Measurements from ENCODE around the gene PAXX.

Gene PAXX

DNA sequence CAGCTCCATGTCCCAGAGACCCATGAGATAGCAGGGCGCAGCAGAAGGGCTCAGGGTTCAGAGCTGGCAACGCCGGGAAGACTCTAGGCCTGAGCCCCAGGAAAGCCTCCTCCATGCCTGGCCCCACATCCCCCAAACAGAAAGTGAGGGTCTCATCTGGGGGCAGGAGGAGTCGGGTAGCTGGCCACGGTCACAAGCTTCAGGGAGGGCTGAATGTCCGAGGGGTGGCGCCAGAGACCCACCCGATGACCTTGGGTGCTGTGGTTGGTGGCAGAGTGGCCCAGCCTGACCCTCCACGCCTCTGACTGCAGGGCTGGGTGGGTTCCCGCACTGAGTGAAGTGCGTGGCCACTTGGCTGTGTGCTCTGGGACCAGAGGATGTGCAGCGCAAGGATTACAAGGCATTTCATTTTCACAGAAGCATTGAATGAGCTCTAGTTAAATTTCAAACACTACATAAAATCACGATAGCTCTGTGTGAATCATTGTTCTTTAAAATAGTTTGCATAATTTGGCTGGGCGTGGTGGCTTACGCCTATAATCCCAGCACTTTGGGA, 44.2 kb upstream of the PAXX start:
- peak; percentile 22 for DNase-seq (ENCODE audit: low read depth)
- H3K27me3 ChIP-seq (replicated peaks; ENCODE audit: control insufficient read depth, insufficient read depth, low read length), result no peaks in the 10 kb centered on the region
- H3K36me3 ChIP-seq (ENCODE audit: control insufficient read depth, insufficient read depth, low read length, severe bottlenecking), result no peaks in the 10 kb centered on the region
- H3K9me3 ChIP-seq (ENCODE audit: control insufficient read depth, low read length), result no peaks in the 10 kb centered on the region
- H3K9ac ChIP-seq (ENCODE audit: low read length), result peak overlapping the region; percentile 12
- no peak overlapping the region for H3K4me3 ChIP-seq (ENCODE audit: low read length)
- peaks cover 9% of the 10 kb centered on the region for H3K4me1 ChIP-seq (ENCODE audit: control insufficient read depth, insufficient read depth, low read length)

DNA sequence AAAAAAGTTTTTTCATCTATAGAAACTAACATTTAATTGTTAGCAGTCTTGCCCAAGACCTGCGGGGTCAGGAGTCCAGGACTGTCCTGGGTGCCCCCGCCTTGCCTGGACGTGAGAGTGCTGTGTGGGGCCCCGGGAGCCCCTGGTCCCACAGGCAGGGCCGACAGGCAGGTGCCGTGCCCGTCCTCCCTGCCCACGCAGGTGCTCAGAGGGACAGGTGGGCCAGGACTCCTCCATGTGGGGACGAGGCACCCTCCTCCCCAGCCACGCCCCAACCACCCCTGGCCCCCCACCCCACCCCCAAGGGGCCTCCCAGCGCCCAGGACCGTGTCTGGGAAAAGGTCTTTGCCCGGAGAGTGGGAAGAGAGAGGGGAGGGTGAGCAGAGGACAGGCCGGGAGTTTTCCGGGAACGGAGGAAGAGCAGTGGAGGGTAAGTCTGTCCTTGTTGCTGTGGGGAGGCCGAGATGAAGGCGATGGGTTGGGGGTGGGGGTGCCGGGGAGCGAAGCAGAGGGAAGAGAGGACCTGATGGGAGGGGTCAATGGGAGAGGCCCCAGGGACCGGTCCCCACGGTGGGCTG, 42.9 kb upstream of the PAXX start:
- no peaks in the 10 kb centered on the region for H3K9me3 ChIP-seq (ENCODE audit: control insufficient read depth, low read length)
- DNase-seq (ENCODE audit: low read depth), result no peak
- H3K4me3 ChIP-seq (ENCODE audit: low read length), result peak overlapping the region; percentile 75
- H3K9ac ChIP-seq (ENCODE audit: low read length), result no peak overlapping the region
- H3K36me3 ChIP-seq (ENCODE audit: control insufficient read depth, insufficient read depth, low read length, severe bottlenecking), result no peaks in the 10 kb centered on the region
- H3K27me3 ChIP-seq (replicated peaks; ENCODE audit: control insufficient read depth, insufficient read depth, low read length), result no peaks in the 10 kb centered on the region
- peaks cover 5% of the 10 kb centered on the region for H3K4me1 ChIP-seq (ENCODE audit: control insufficient read depth, insufficient read depth, low read length)

DNA sequence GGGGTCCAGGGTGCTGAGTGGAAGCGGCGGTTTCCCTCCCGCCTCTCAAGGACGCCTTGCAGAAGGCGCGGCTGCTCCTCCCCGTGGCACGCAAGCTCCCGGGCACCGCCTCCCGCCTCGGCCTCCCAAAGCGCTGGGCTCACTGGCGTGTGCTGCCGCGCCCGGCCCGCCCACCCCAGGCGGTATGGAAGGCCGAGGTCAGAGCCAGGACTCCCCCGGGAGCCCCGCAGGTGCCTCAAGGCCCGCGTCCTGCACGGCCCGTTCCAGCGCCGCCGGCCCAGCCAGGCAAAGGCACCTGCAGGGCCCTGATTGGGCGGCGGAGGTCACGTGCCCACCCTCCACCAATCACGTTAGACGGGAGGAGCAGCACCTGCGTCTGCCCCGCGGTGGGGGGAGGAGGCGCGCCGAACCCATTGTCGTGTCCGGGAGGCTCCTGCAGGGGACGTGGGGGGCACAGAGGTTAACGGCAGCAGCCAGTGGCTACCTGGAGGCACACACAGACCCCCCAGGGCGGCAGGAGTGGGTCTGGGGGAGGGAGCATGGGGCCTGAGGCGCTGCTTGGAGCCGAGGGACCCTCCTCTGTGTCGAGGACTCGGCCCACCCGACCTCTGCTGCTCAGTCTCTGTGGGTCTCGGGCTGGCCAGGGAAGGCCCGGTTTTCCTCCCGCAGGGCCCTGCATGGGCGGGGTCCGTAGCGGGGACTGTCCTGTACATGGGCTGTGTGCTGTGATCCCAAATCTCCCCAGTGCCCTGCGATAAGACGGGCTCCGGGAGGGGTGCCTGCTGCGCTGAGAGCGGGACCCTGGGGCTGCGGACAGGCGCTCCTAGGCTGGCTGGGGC, 42.2 kb upstream of the PAXX start:
- Histone ChIP-seq H3K4me1 (ENCODE audit: control insufficient read depth, insufficient read depth, low read length) (peaks cover 5% of the 10 kb centered on the region), H3K36me3 (ENCODE audit: control insufficient read depth, insufficient read depth, low read length, severe bottlenecking) (no peaks in the 10 kb centered on the region), H3K9ac (ENCODE audit: low read length) (peak overlapping the region; percentile 66), H3K27me3 (replicated peaks; ENCODE audit: control insufficient read depth, insufficient read depth, low read length) (peaks cover 4% of the 10 kb centered on the region), H3K4me3 (ENCODE audit: low read length) (peak overlapping the region; percentile 75), H3K9me3 (ENCODE audit: control insufficient read depth, low read length) (no peaks in the 10 kb centered on the region)
- DNase-seq (ENCODE audit: low read depth), result peak; percentile 84

DNA sequence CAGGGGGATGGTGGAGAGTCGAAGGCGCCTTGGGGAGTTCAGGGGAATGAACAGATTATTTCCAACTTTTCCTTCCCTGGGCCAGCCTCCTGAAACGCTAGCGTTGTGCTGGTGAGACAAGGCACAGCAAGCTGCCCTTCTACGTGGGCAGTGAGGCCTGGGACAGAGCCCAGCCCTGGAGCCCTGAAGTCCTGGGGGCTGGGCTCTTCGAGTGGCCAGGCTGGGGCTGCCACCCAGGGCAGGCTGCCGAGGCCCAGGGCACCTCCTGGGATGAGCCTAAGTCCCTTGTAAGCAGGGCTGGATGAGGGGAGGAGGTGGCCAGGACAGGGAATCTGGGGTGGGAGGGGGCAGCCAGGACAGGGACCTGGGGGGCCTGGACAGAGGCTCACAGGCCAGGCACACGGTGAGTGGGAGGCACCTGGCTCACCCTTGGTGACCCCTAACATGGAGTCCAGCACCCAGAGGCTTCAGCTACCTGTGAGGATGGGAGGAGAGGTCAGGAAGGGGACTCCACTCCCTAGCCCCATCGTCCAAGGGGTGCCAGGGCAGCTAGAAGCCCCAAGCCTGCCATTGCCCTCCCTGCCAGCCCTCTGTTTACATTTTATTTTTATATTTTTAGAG, 41.5 kb upstream of the PAXX start:
- DNase-seq (ENCODE audit: low read depth), result no peak
- no peak overlapping the region for H3K4me3 ChIP-seq (ENCODE audit: low read length)
- H3K36me3 ChIP-seq (ENCODE audit: control insufficient read depth, insufficient read depth, low read length, severe bottlenecking), result no peaks in the 10 kb centered on the region
- H3K4me1 ChIP-seq (ENCODE audit: control insufficient read depth, insufficient read depth, low read length), result peaks cover 5% of the 10 kb centered on the region
- no peaks in the 10 kb centered on the region for H3K9me3 ChIP-seq (ENCODE audit: control insufficient read depth, low read length)
- H3K27me3 ChIP-seq (replicated peaks; ENCODE audit: control insufficient read depth, insufficient read depth, low read length), result peaks cover 11% of the 10 kb centered on the region
- peak overlapping the region; percentile 66 for H3K9ac ChIP-seq (ENCODE audit: low read length)

DNA sequence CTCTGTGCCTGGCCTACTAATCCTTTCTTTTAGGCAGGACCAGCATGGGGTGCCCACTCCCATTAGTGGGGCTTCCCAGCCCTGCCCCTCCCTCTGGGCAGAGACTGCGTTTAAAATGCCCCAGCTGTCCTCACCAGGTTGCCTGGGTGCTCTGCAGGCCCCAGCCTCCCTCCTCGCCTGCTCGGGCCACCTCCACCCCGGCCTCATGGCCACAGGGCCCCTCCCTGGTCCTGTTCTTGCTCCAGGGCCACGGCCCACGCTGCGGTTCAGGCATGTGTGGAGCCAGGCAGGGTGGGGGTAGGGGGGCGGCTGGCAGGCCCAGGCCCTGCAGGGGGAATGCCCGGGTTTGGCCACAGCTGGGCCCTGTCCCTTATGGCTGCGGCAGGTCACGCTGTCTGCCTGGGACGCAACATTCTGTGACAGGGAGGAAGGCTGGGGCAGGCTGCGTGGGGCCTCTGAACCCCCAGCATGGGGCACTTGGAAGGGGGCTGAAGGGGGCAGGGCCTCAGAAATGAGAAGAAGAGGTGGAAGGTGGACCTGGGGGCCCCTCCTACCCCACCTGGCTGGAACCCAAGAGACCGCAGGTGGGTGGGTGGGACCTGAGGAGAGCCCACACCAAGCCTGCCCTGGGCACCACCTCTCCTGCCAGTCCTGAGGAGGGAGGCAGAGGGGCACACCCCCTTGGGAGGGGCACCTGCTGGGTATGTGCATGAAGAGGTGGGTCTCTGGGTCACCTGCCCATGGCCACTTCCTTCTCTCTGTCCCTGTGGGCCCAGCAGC, 40.5 kb upstream of the PAXX start, which contains the start of gene LCN12:
TSS of gene LCN12 (plus strand) at position 733 of the 780 bp plus-strand sequence. CDS start 55 bp downstream, outside the sequence.
- H3K9me3 ChIP-seq (ENCODE audit: control insufficient read depth, low read length), result no peaks in the 10 kb centered on the region
- no peak within 1 kb of the TSS for H3K9ac ChIP-seq (ENCODE audit: low read length)
- H3K27me3 ChIP-seq (replicated peaks; ENCODE audit: control insufficient read depth, insufficient read depth, low read length), result peaks cover 17% of the 10 kb centered on the region
- peaks cover 5% of the 10 kb centered on the region for H3K4me1 ChIP-seq (ENCODE audit: control insufficient read depth, insufficient read depth, low read length)
- DNase-seq (ENCODE audit: low read depth), result no peak
- no peak within 1 kb of the TSS for H3K4me3 ChIP-seq (ENCODE audit: low read length)
- H3K36me3 ChIP-seq (ENCODE audit: control insufficient read depth, insufficient read depth, low read length, severe bottlenecking), result no peaks in the 10 kb centered on the region

DNA sequence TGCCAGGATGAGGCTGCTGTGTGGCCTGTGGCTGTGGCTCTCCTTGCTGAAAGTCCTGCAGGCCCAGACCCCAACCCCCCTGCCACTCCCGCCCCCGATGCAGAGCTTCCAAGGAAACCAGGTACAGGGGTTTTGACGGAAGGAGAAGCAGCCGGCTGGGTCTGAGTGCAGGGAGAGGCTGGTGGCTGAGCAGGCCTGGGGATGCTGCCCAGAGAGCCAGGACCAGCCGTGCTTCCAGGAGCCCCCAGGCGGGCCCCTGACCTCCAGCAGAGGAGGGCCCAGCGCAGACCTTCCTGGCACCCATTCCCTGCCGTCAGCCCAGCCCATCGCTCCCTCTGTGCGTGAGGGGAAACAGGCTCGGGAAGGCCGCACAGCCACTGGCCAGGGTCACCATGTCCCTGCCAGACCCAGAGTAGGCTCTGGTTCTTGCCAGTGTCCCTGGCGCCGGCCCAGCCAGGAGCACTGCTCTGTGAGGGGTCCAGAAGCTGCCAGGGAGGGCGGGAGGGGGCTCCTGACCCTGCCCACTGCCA, 39.8 kb upstream of the PAXX start:
- no peak for DNase-seq (ENCODE audit: low read depth)
- no peak overlapping the region for H3K9ac ChIP-seq (ENCODE audit: low read length)

DNA sequence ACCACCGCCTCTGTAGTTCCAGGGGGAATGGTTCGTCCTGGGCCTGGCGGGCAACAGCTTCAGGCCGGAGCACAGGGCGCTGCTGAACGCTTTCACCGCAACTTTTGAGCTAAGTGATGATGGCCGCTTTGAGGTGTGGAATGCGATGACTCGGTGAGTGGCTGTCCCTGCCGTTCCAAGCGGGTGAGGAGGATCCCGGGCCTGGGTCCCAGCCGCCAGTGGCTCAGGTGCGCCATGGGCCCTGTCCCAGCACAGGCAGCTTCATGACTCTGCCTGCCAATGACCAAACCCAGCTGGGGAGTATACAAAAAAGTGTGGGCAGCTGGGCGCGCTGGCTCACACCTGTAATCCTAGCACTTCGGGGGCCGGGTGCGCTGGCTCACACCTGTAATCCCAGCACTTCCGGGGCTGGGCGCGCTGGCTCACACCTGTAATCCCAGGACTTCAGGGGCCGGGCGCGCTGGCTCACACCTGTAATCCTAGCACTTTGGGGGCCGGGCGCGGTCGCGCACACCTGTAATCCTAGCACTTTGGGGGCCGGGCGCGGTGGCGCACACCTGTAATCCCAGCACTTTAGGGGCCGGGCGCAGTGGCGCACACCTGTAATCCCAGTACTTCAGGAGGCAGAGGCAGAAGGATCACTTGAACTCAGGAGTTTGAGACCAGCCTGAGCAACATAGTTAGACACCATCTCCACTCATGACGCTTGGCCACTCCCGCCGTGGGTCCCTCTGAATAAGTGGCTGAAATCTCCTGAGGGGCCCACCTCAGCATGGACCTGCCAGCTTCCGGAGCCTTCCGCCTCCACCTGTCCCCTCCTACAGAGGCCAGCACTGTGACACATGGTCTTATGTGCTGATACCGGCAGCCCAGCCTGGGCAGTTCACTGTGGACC, 39.1 kb upstream of the PAXX start:
- H3K9me3 ChIP-seq (ENCODE audit: control insufficient read depth, low read length), result no peaks in the 10 kb centered on the region
- DNase-seq (ENCODE audit: low read depth), result no peak
- H3K4me3 ChIP-seq (ENCODE audit: low read length), result no peak overlapping the region
- no peaks in the 10 kb centered on the region for H3K36me3 ChIP-seq (ENCODE audit: control insufficient read depth, insufficient read depth, low read length, severe bottlenecking)
- peaks cover 17% of the 10 kb centered on the region for H3K27me3 ChIP-seq (replicated peaks; ENCODE audit: control insufficient read depth, insufficient read depth, low read length)
- H3K9ac ChIP-seq (ENCODE audit: low read length), result no peak overlapping the region
- H3K4me1 ChIP-seq (ENCODE audit: control insufficient read depth, insufficient read depth, low read length), result peaks cover 5% of the 10 kb centered on the region

More for the DNA sequence above, 39.8 kb upstream of the PAXX start:
- no peaks in the 10 kb centered on the region for H3K9me3 ChIP-seq (ENCODE audit: control insufficient read depth, low read length)
- H3K4me3 ChIP-seq (ENCODE audit: low read length), result no peak overlapping the region
- peaks cover 5% of the 10 kb centered on the region for H3K4me1 ChIP-seq (ENCODE audit: control insufficient read depth, insufficient read depth, low read length)
- peaks cover 17% of the 10 kb centered on the region for H3K27me3 ChIP-seq (replicated peaks; ENCODE audit: control insufficient read depth, insufficient read depth, low read length)
- no peaks in the 10 kb centered on the region for H3K36me3 ChIP-seq (ENCODE audit: control insufficient read depth, insufficient read depth, low read length, severe bottlenecking)

DNA sequence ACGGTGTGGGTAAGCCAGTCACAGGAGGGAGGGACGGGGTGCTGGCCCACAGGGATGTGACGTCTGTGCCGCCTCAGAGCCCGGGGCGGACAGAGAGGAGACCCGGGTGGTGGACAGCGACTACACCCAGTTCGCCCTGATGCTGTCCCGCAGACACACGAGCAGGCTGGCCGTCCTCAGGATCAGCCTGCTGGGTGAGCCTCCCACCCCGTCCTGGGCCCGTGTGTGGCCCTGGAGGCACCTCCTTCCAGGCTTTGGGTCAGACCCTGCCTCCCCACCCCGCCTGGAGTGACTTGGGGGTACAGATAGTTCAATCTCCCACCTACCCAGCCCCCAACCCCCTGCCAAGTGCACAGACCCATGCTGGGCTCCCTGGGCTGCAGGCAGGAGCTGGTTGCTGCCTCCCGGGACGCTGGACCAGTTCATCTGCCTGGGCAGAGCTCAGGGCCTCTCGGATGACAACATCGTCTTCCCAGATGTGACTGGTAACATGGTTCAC, 38.4 kb upstream of the PAXX start:
- H3K4me3 ChIP-seq (ENCODE audit: low read length), result no peak overlapping the region
- no peak for DNase-seq (ENCODE audit: low read depth)
- no peaks in the 10 kb centered on the region for H3K36me3 ChIP-seq (ENCODE audit: control insufficient read depth, insufficient read depth, low read length, severe bottlenecking)
- H3K4me1 ChIP-seq (ENCODE audit: control insufficient read depth, insufficient read depth, low read length), result peaks cover 5% of the 10 kb centered on the region
- no peak overlapping the region for H3K9ac ChIP-seq (ENCODE audit: low read length)
- peaks cover 17% of the 10 kb centered on the region for H3K27me3 ChIP-seq (replicated peaks; ENCODE audit: control insufficient read depth, insufficient read depth, low read length)
- H3K9me3 ChIP-seq (ENCODE audit: control insufficient read depth, low read length), result no peaks in the 10 kb centered on the region

DNA sequence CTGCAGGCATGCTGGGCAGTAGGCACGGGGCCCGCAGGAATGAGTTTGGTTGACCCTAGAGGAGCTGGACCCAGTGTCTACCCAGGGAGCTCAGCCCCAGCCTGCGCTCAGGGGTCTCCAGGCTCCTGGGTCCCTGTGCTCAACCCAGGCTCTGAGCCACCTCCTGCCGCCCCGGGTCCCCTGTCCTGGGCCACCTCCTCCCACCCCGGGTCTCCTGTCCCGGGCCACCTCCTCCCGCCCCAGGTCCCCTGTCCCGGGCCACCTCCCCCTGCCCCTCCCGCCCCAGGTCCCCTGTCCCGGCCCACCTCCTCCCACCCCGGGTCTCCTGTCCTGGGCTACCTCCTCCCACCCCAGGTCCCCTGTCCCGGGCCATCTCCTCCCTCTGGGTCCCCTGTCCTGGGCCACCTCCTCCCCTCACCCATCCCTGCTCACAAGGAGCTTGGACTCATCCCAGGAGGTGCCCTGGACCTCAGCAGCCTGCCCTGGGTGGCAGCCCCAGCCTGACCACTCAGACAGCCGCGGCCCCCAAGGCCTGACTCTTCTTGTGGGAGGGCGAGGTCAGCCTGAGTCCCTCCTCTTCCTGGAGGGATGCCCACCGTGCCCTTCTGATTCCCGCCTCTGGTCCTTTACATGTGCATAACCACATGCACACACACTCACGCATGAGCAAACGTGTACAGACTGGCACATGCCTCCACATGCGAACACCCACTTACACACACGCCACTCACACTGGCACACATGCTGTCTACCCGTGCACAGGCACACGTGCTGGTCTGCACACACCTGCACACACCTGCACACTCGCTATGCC, 37.7 kb upstream of the PAXX start:
- H3K27me3 ChIP-seq (replicated peaks; ENCODE audit: control insufficient read depth, insufficient read depth, low read length), result peaks cover 17% of the 10 kb centered on the region

More for the DNA sequence above, 37.7 kb upstream of the PAXX start:
- Histone ChIP-seq H3K36me3 (ENCODE audit: control insufficient read depth, insufficient read depth, low read length, severe bottlenecking) (no peaks in the 10 kb centered on the region), H3K4me3 (ENCODE audit: low read length) (no peak overlapping the region), H3K9ac (ENCODE audit: low read length) (no peak overlapping the region), H3K4me1 (ENCODE audit: control insufficient read depth, insufficient read depth, low read length) (peaks cover 5% of the 10 kb centered on the region), H3K9me3 (ENCODE audit: control insufficient read depth, low read length) (no peaks in the 10 kb centered on the region)
- DNase-seq (ENCODE audit: low read depth), result no peak
